Adipocyte (in vitro differentiated cells): Measurements from ENCODE around the gene NBPF4.

Experiments used
- DNase-seq: peaks from one replicate; pipeline ENCODE4 v3.0.0-alpha.2; 2015; ENCODE audit warnings: low read depth
- H3K27me3 ChIP-seq: replicated peaks from 2 replicates; pipeline ENCODE4 v1.7.0; 2013; ENCODE audit warnings: mild to moderate bottlenecking, low read length, moderate library complexity; ENCODE audit not compliant: control insufficient read depth, insufficient read depth
- H3K36me3 ChIP-seq: 2 replicates; pipeline ENCODE4 v1.7.0; 2013; ENCODE audit warnings: low read length, mild to moderate bottlenecking, moderate library complexity; ENCODE audit not compliant: control insufficient read depth, insufficient read depth, severe bottlenecking
- H3K4me1 ChIP-seq: 2 replicates; pipeline ENCODE4 v1.7.0; 2013; ENCODE audit warnings: mild to moderate bottlenecking, low read length, moderate library complexity; ENCODE audit not compliant: control insufficient read depth, insufficient read depth
- H3K4me3 ChIP-seq: 2 replicates; pipeline ENCODE4 v1.7.0; 2013; ENCODE audit warnings: mild to moderate bottlenecking, low read length, moderate library complexity
- H3K9ac ChIP-seq: 2 replicates; pipeline ENCODE4 v1.7.0; 2013; ENCODE audit warnings: mild to moderate bottlenecking, low read length, moderate library complexity
- H3K9me3 ChIP-seq: 2 replicates; pipeline ENCODE4 v1.7.0; 2013; ENCODE audit warnings: mild to moderate bottlenecking, low read length, moderate library complexity; ENCODE audit not compliant: control insufficient read depth

The NBPF4 gene

GRCh38 chr1:108190001-108190634 is 53.8 kb downstream of the NBPF4 start:
- no peak overlapping the region for H3K9ac ChIP-seq
- H3K9me3 ChIP-seq, result no peaks in the 10 kb centered on the region
- no peak for DNase-seq
- H3K4me3 ChIP-seq, result no peak overlapping the region
- peaks cover 36% of the 10 kb centered on the region for H3K4me1 ChIP-seq
- peaks cover 23% of the 10 kb centered on the region for H3K36me3 ChIP-seq
- H3K27me3 ChIP-seq, result no peaks in the 10 kb centered on the region

- H3K27me3 ChIP-seq, result no peaks in the 10 kb centered on the region
- no peak overlapping the region for H3K9ac ChIP-seq
- no peak overlapping the region for H3K4me3 ChIP-seq
- peaks cover 23% of the 10 kb centered on the region for H3K4me1 ChIP-seq
- H3K9me3 ChIP-seq, result no peaks in the 10 kb centered on the region
- peaks cover 29% of the 10 kb centered on the region for H3K36me3 ChIP-seq
- DNase-seq, result no peak
Measured at GRCh38 chr1:108188801-108189200, 55.1 kb downstream of the NBPF4 start.

GRCh38 chr1:108182959-108183700 is 60.7 kb downstream of the NBPF4 start:
- H3K9ac ChIP-seq, result no peak overlapping the region
- H3K4me3 ChIP-seq, result no peak overlapping the region
- no peak for DNase-seq
- H3K4me1 ChIP-seq, result peaks cover 3% of the 10 kb centered on the region
- peaks cover 70% of the 10 kb centered on the region for H3K36me3 ChIP-seq
- H3K27me3 ChIP-seq, result no peaks in the 10 kb centered on the region
- peaks cover 8% of the 10 kb centered on the region for H3K9me3 ChIP-seq

DNA sequence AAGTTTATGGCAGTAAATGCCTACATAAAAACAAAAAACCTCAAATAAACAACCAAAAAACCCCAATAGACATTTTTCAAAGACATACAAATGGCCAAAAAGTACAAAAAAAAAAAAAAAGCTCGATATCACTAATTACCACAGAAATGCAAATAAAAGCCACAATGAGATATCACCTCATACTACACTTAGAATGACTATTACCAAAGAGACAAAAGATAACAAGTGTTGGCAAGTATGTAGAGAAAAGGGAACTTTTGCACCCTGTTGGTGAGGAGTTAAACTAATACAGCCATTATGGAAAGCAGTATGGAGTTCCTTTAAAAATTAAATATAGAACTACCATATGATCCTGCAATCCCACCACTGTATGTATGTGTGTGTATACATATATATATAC is 64.9 kb downstream of the NBPF4 start:
- Histone ChIP-seq H3K36me3 (peaks cover 75% of the 10 kb centered on the region), H3K27me3 (no peaks in the 10 kb centered on the region), H3K4me3 (no peak overlapping the region), H3K9me3 (peaks cover 14% of the 10 kb centered on the region), H3K9ac (no peak overlapping the region), H3K4me1 (peaks cover 3% of the 10 kb centered on the region)
- no peak for DNase-seq
